ENCODE measurements around the gene USP12.
"Not testable (repeated sequence)": the region's sequence is repeated elsewhere in the genome, so short reads cannot be mapped to it uniquely, and the experiment has no call there.

GRCh38 chr13:27192367-27192766 lies 20.8 kb upstream of the USP12 start:
- not testable (repeated sequence) for TF ChIP-seq BHLHE40 (IDR thresholded peaks at IDR 0.05; ENCODE audit: borderline replicate concordance); TARDBP (IDR thresholded peaks at IDR 0.05); ZNF384 (IDR thresholded peaks at IDR 0.05); HDGF (IDR thresholded peaks at IDR 0.05; ENCODE audit: borderline replicate concordance); SP1 (IDR thresholded peaks at IDR 0.05); FOXA1 (IDR thresholded peaks at IDR 0.05); FOXK2 (IDR thresholded peaks at IDR 0.05); LEF1 (IDR thresholded peaks at IDR 0.05; ENCODE audit: borderline replicate concordance); ELF4 (IDR thresholded peaks at IDR 0.05); PKNOX1 (IDR thresholded peaks at IDR 0.05); NFRKB (IDR thresholded peaks at IDR 0.05); FOXM1 (IDR thresholded peaks at IDR 0.05; ENCODE audit: borderline replicate concordance)

Data from HEK293T (cell line).